GM23338 (cell line): Measurements from ENCODE around the gene SRGAP2B.
"Not testable (repeated sequence)": the region's sequence is repeated elsewhere in the genome, so short reads cannot be mapped to it uniquely, and the experiment has no call there.

Experiments
- CREB1 ChIP-seq: fragments of 250-450 bp; sonication (Bioruptor Pico); IDR thresholded peaks from 2 replicates; pipeline ENCODE4 v1.5.0; 2020; ENCODE audit warnings: low read depth, mild to moderate bottlenecking, moderate library complexity
- CTCF ChIP-seq, 2 experiments: fragments of 200-600 bp in 1 of 2; sonication (generic) in 1 of 2; conservative IDR thresholded peaks; 2 replicates each; pipeline versions ENCODE4 v1.5.1 to v1.6.1; 2016 to 2017; ENCODE audit warnings: antibody characterized with exemption in 2 of 2, low read depth in 2 of 2, mild to moderate bottlenecking in 2 of 2, moderate library complexity in 1 of 2
- ETS1 ChIP-seq: IDR thresholded peaks from 2 replicates; pipeline ENCODE4 v1.6.1; 2016; ENCODE audit warnings: antibody characterized with exemption
- EZH2 ChIP-seq: fragments of 200-600 bp; sonication (generic); IDR thresholded peaks from one replicate; pipeline ENCODE4 v1.8.0; 2017; ENCODE audit warnings: antibody characterized with exemption, mild to moderate bottlenecking, low read depth; ENCODE audit not compliant: unreplicated experiment
- EZH2phosphoT487 ChIP-seq: fragments of 200-600 bp; sonication (generic); IDR thresholded peaks from one replicate; pipeline ENCODE4 v1.8.1; 2018; ENCODE audit warnings: antibody characterized with exemption; ENCODE audit not compliant: unreplicated experiment
- POLR2AphosphoS5 ChIP-seq: IDR thresholded peaks from 2 replicates; pipeline ENCODE4 v1.6.1; 2016; ENCODE audit warnings: antibody characterized with exemption, low read depth
- REST ChIP-seq: IDR thresholded peaks from one replicate; pipeline ENCODE4 v1.6.1; 2018; ENCODE audit warnings: antibody characterized with exemption; ENCODE audit not compliant: unreplicated experiment
- STAT1 ChIP-seq: IDR thresholded peaks from one replicate; pipeline ENCODE4 v1.6.1; 2016; ENCODE audit warnings: antibody characterized with exemption; ENCODE audit not compliant: unreplicated experiment
- ZNF114 ChIP-seq: fragments of 250-450 bp; sonication (Bioruptor Pico); IDR thresholded peaks from 2 replicates; pipeline ENCODE4 v1.5.0; 2020; ENCODE audit warnings: mild to moderate bottlenecking, moderate library complexity

- TF ChIP-seq CTCF (conservative IDR thresholded peaks at IDR 0.05; ENCODE audit: low read depth in 2 of 2); POLR2AphosphoS5; CREB1 (CRISPR knock-in tag); ETS1; EZH2; EZH2phosphoT487; REST; STAT1; ZNF114: not testable (repeated sequence)
Measured at GRCh38 chr1:144963571-144963970, 131.6 kb downstream of the SRGAP2B start.
